NCI-H1048 (cell line): Measurements from ENCODE around the gene COTL1.

Experiments
- DNase-seq: peaks from one replicate; lab custom pipeline; 2025; lab: John Stamatoyannopoulos, UW

Gene COTL1

GRCh38 chr16:84614073-84614459 lies 3.8 kb downstream of the COTL1 start:
- DNase-seq, result no peak

GRCh38 chr16:84613408-84614072 lies 4.3 kb downstream of the COTL1 start:
- DNase-seq, result no peak

GRCh38 chr16:84612686-84613085 lies 5.2 kb downstream of the COTL1 start:
- no peak for DNase-seq

DNA sequence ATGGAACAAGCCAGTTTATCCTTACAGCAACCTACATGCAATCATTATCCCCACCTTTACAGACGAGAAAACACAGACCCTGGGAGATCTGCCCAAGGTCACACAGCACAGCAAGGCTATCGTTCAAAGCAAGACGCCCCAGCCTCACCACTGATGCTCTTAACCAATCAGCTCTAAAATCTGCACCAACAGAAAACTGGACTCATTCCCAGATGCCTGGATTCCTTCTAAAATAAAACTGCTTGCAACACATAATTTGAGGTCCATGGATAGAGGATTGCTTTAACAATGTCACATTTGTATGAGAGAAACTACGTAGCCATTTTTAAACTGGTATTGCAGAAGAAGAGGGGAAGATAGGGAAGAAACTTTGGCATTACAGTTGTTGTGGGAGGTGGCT lies 6.8 kb downstream of the COTL1 start:
- no peak for DNase-seq

GRCh38 chr16:84610376-84610775 lies 7.5 kb downstream of the COTL1 start:
- DNase-seq, result no peak

DNA sequence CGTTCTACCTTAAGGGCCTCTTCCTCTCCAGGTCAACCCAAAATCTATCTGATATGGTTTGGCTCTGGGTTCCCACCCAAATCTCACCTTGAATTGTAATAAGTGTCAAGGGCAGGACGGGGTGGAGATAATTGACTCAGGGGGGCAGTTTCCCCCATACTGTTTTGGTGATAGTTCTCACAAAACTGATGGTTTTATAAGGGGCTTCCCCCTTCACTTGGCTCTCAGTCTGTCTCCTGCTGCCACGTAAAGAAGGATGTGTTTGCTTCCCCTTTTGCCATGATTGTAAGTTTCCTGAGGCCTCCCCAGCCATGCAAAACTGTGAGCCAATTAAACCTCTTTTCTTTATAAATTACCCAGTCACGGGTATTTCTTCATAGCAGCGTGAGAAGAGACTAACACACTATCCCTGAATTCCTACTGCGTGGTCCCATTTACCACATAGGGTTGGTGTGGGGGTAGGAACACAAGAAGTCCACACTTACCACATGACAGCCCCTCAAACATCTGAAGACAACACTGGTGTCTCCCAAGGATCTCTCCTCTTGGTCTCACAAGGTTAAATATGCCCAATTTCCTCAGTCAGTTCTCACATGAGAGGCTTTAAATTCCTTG lies 8.2 kb downstream of the COTL1 start:
- DNase-seq, result no peak

- DNase-seq, result no peak
Observed at GRCh38 chr16:84608282-84608681, 9.6 kb downstream of the COTL1 start.

- no peak for DNase-seq
Observed at GRCh38 chr16:84607694-84608093, 10.2 kb downstream of the COTL1 start.

GRCh38 chr16:84607061-84607460 lies 10.8 kb downstream of the COTL1 start:
- no peak for DNase-seq

DNA sequence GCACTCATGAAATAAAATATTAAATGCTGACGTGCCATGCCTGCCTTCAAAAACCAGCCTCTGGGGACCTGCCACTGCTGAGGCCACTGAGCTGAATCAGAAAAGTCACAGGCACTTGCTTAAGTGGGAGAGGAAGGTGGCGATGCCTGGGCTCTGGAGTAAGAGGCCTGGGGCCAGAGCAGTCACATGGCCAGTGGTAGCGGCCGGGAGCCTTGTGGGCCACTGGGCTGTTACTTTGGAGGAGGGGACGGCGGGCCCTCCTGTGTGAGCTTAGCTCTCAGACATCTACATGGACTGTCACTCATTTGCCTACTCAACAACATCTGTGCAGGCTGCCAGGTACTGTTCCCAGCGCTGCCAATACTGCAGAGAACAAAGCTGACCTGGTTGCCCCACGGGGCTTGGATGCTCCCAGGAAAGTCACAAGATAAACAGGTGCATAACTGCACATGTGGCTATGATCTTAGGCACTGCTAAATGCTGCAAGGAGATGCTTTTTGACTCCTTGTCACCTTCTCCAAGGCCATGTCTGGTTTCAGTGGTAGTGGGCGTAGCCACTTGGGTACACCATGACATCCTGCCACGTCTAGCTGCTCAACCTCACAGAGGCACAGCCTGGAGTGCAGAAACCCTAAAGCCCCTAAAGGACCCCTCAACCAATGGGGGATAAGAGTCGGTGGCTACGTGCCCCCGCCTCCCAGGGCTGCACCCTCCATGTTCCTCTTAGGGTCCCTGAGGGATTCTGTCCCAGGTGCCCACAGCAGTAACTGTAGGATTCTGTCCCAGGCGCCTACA lies 11.6 kb downstream of the COTL1 start:
- DNase-seq, result no peak

- DNase-seq, result no peak
Observed at GRCh38 chr16:84605339-84605848, 12.5 kb downstream of the COTL1 start.

GRCh38 chr16:84604477-84605013 lies 13.3 kb downstream of the COTL1 start:
- DNase-seq, result no peak

- DNase-seq, result no peak
Observed at GRCh38 chr16:84603940-84604339, 13.9 kb downstream of the COTL1 start.

DNA sequence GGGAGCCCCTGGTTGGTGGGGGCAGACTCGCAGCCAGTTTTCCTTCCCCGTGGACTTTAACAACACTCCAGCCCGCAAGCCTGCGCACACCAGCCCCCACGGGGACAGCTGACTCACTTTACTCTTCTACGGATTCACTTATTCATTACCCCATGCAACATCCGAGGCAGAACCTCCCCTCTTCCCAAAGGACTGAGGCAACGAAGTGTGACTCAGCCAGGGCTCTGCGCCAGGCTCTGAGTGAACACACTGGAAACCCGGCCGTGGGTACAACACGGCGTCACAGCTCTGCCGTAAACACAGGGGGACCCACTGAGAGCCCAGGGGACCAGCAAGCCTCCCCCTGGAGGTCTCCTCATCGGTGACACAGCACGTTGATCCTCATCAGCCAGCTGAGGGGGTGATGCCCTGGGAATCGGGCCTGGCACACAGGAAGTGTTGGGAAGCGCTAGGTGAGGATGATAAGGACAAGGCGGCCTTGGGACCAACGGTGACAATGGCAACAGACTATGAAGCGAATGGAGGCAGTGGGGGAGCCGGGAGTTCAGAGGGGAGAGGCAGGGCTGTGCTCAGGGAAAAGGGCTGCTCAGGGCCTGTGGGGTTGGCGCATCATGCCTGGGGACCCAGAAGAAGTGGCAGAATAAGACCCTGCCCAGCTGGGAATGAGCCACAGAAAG lies 14.6 kb downstream of the COTL1 start:
- no peak for DNase-seq

DNA sequence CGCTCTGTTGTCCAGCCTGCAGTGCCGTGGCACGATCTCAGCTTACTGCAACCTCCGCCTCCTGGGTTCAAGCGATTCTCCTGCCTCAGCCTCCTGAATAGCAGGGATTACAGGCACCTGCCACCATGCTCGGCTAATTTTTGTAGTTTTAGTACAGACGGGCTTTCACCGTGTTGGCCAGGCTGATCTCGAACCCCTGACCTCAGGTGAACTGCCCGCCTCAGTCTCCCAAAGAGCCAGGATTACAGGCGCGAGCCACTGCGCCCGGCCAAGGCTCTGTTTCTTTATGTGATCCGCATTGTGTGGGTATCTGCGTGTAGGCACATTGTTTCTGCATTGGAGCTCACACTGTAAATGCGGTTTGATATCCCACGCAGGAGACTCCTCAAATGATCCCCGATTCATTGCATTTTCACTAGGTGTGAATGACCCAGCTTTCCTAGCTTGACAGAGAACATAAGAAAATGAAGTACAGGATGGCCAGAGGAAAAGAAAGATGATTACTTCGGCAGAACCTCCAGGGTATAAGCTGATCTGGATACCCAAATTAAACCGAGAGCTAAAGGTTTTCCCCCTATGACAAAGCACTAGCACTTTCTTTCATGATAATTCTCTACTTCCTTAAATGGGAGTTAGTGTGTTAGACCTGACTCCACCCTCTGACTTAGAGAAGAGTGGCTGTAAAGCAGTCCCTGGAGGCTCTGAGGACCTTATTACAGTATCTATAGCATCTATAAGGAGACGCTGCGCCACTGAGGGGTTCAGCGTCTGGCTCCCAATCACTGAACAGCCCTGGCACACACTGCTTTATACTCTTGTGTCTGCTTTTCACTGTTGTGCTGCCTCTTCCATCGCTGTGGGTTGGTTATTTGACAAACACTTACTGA lies 17.3 kb downstream of the COTL1 start:
- no peak for DNase-seq

- no peak for DNase-seq
Observed at GRCh38 chr16:84599521-84600202, 18.2 kb downstream of the COTL1 start.

GRCh38 chr16:84598360-84598759 lies 19.5 kb downstream of the COTL1 start:
- no peak for DNase-seq

GRCh38 chr16:84597931-84598351 lies 19.9 kb downstream of the COTL1 start:
- no peak for DNase-seq

- no peak for DNase-seq
Observed at GRCh38 chr16:84597528-84597896, 20.4 kb downstream of the COTL1 start.

GRCh38 chr16:84596801-84597527 lies 20.9 kb downstream of the COTL1 start:
- DNase-seq, result no peak
